GM12872 (cell line): ENCODE results near the gene CHMP5.

Experiments
- CTCF ChIP-seq: IDR thresholded peaks from 3 replicates; pipeline ENCODE4 v1.5.1; 2011; ENCODE audit warnings: low read depth, mild to moderate bottlenecking, low read length, moderate library complexity; ENCODE audit not compliant: insufficient read depth

The CHMP5 gene

GRCh38 chr9:33246269-33246860, 18.5 kb upstream of the CHMP5 start:
- TF ChIP-seq CTCF, result no peak

- TF ChIP-seq CTCF, result no peak
These were observed 16.2 kb upstream of the CHMP5 start for GRCh38 chr9:33248606-33249005.

GRCh38 chr9:33249087-33249658, 15.7 kb upstream of the CHMP5 start:
- TF ChIP-seq CTCF, result no peak

- no peak for TF ChIP-seq CTCF
These were observed 14.9 kb upstream of the CHMP5 start for GRCh38 chr9:33249983-33250382.

GRCh38 chr9:33250458-33250995, 14.3 kb upstream of the CHMP5 start:
- no peak for TF ChIP-seq CTCF

GRCh38 chr9:33254211-33254610, 10.6 kb upstream of the CHMP5 start:
- TF ChIP-seq CTCF, result no peak

- no peak for TF ChIP-seq CTCF
These were observed 9.8 kb upstream of the CHMP5 start for GRCh38 chr9:33255014-33255413.
